ENCODE data around the gene COPG1.

GRCh38 chr3:129288446-129288845 lies 39.0 kb downstream of the COPG1 start:
- TF ChIP-seq ZZZ3 (IDR thresholded peaks at IDR 0.05) (no peak), HDAC1 (IDR thresholded peaks at IDR 0.05) (no peak), CTCF (IDR thresholded peaks at IDR 0.05 in 2 of 3, conservative IDR thresholded peaks at IDR 0.05 in 1 of 3; ENCODE audit: insufficient read depth in 2 of 3, low read depth in 1 of 3, low read length in 3 of 3) (no peak), CREB1 (IDR thresholded peaks at IDR 0.05) (no peak), CREB1 (CRISPR knock-in tag; IDR thresholded peaks at IDR 0.05) (no peak), TRIM28 (IDR thresholded peaks at IDR 0.05) (no peak), MYNN (IDR thresholded peaks at IDR 0.05) (no peak), MYNN (CRISPR knock-in tag; IDR thresholded peaks at IDR 0.05) (no peak), ATF7 (IDR thresholded peaks at IDR 0.05) (no peak), POLR2A (conservative IDR thresholded peaks at IDR 0.05) (no peak), HDAC8 (tag; IDR thresholded peaks at IDR 0.05) (no peak), HDAC2 (IDR thresholded peaks at IDR 0.05) (no peak), SMC3 (conservative IDR thresholded peaks at IDR 0.05; ENCODE audit: insufficient read depth, low read depth, low read length) (no peak), KLF1 (tag; IDR thresholded peaks at IDR 0.05) (no peak), ZNF311 (CRISPR knock-in tag; IDR thresholded peaks at IDR 0.05) (no peak)

Measured in K562 (cell line).